Inferior parietal cortex (tissue), 1 donor: ENCODE measurements around the gene GABPB1.

Experiments
- DNase-seq: peaks from one replicate; pipeline ENCODE4 v3.0.0-alpha.2; 2016; ENCODE audit errors: extremely low spot score

GABPB1 gene

DNA sequence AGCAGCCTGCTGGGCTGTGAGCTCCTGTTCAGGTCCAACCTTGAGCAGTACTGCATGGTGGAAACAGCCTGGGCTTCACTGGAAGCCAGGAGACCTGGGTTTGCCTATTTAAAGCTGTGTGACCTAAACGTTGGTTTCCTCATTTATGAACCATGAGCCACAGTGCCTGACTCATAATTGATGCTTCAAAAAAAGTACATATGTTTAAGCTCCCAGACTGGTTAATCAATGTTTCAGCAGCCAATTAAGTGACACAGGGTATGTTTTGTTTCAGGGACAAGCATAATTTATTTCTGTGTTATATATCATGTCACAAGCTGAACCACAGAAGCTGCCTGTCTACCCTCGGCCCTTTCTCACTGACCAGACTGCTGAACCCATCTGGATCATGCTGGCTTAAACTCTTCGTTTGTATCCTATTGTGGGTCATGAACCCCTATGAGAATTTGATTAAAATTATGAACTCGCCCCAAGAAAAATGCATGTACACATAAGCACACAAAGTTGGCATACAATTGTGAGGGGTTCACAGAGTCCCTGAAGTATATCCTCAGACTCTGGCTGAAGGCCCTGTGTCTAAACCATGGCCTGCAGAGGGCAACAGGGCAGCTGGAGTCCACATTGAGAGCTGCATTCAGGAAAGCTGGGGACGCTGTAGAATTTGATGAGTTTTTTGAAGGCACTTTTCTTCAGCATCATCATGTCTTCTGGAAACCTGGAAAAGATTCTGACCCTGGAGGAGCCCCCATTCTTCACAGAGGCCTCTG lies 113.1 kb downstream of the GABPB1 start:
- DNase-seq, result no peak

DNA sequence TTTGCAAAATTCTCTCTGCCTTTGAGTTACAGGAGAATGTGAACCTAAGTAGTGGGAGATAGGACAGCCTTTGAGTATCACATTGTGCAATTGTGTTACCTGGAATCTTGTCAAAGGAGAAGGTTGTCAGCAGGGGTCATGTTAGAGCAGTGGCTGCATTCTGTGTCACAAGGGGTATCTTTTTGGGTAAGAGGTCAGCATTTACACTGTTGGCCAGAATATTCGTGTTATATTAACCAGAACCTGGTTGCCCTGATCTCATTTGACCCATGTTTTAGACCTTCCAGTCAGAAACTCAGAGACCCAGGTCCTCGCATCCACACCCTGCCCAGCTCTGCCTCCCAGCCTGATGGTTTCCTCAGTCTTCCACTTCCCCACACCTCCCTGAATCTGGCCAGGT lies 116.7 kb downstream of the GABPB1 start:
- DNase-seq, result no peak

DNA sequence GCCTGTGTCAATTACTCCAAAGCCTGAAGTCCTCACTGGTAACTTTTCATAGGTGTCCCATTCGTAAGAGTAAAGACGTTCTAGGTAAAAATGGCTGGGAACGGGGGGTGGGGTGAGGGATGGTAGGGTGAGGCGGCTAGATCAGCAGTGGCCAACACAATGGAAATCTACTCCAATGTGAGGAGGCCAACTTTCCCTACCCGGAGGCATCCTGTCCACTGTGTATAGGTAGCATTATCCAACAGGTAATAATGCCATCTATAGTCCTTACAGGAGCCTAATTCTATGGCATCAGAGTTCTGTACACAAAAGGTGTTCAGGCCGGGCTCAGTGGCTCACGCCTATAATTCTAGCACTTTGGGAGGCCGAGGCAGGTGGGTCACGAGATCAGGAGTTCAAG lies 118.6 kb downstream of the GABPB1 start:
- DNase-seq, result no peak

DNA sequence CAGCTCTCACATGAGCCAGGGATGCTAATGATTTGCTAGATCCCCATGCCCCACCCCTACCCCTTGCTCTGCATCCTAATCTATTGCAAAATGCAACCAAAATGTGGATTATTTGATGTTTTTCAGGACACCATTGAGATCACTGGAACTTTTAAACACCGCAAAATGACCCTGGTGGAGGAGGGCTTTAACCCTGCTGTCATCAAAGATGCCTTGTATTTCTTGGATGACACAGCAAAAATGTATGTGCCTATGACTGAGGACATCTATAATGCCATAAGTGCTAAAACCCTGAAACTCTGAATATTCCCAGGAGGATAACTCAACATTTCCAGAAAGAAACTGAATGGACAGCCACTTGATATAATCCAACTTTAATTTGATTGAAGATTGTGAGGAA lies 119.2 kb downstream of the GABPB1 start:
- DNase-seq, result no peak

DNA sequence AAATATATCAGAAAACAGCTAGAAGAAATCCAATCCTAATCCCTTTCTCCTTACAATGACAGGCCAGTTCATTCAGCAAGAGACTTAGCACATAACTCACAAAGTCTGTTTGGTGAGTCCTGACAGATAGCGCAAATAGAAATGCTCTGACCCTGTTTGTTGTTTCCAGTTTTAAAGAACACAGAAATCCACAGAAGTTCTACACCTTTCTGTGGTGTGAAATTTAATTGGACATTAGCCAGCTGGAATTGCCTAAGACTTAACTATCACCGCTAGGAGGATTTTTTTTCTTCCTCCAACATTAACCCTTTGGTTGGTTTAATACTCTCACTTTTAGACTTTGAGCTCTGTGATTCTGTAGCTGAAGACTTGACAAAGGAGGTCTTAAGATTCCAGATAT lies 120.2 kb downstream of the GABPB1 start:
- DNase-seq, result no peak

DNA sequence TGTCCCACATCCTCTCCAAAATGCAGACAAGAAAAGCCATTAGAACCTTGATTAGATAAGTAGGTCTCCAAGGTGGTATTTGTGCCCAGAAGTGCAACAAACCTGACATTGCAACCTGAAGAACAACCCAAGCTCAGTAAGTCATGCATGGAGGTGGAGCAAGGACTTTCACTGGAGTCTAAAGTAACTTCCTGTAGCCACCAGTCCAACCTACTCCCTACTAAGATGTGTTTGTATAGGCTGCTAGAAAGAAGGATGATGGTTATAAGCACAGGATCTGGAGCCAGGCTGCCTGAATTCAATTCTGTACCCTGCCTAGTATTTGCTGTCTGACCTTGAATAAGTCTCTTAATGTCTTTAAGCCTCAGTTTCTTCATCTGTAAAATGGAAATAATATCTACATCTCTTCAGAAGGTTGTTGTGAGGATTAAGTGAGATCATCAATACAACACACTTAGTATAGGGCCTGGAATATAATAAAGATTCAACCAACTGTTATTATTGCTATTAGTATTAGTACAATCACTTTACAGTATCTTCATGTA lies 121.7 kb downstream of the GABPB1 start:
- no peak for DNase-seq

DNA sequence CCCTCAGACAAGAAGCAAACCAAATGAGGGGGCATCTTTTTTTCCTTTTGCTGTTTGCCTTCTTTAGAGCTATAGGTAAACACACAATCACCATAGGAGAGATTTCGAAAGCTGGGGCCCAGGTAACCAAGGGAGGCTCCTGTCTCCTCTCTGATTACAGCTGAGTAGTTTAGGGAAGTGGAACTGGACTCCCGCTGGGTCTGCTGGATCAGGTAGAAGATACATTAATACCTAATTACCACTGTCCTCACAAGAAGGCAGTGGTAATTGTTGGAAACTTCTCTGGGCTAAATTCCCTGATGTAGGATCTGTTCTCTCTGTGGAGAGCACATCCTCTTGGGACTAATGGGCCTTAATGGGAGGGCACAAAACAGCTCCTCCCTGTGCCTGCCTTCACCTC lies 122.2 kb downstream of the GABPB1 start:
- no peak for DNase-seq

DNA sequence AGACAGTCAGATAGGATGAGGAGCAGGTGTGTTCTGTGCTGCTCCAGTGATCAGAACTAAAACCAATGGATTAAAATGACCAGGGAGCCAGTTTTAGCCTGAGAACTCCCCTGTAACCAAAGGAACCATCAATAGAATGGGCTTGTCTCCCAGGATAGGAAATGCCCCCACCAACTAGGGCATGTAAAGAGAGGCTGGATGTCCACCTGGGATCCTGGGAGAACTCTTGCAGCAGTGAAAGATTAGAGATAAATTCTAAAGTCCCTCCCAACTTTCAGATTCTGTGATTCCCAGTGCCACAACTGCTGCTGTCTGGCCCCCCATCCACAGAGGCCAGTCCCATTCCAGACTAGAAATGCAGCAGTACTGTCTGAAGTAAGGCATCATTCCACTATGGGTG lies 123.2 kb downstream of the GABPB1 start:
- no peak for DNase-seq

DNA sequence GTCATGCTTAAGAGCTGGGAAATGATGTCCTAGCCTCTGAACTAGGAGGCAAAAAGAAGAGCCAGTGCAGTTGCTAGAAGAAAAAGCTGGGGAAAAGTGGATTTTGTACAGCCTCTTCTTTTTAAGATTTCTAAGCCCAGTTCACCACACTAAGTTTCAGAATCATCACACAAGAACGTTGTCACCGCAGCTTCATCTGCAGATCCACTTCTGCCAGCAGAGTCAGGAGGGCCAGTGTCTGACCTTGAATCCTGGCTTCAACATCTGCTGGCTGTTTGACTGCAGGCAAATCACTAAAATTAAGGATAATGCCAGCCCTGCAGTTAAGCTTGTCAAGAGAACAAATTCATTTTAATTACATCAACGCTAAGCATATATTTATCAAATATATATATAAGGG lies 125.7 kb downstream of the GABPB1 start:
- no peak for DNase-seq

DNA sequence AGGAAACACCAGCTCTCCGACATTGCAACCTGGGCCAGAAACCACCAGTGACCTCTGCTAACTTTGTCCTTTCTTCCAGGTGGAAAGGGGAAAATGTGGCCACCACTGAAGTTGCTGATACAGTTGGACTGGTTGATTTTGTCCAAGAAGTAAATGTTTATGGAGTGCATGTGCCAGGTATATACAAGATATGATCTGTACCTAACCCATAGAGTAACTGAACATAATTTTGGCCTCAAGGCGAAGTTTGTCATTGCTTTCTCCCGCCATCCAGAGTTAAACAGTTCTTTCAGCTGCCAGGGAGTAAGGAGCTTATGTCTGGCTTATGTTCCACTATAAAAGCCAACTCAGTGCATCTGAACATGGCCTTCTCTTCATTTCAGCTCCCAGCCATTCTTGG lies 126.1 kb downstream of the GABPB1 start:
- DNase-seq, result no peak

DNA sequence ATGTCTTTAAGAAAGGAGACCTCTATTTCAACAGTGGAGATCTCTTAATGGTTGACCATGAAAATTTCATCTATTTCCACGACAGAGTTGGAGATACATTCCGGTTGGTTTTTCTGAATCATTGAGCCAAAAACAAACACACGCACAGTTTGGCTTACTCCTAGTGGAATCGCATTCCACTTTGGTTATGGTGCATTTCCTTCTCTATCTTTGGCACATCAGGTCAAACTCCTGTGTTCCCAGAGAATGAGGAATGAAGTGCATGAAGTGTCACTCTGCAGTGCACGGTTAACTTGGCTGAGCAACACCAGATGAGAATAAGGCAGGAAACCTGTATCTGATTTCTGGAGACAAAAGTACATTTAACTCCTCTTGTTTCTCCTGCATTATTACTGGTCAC lies 127.9 kb downstream of the GABPB1 start:
- no peak for DNase-seq

DNA sequence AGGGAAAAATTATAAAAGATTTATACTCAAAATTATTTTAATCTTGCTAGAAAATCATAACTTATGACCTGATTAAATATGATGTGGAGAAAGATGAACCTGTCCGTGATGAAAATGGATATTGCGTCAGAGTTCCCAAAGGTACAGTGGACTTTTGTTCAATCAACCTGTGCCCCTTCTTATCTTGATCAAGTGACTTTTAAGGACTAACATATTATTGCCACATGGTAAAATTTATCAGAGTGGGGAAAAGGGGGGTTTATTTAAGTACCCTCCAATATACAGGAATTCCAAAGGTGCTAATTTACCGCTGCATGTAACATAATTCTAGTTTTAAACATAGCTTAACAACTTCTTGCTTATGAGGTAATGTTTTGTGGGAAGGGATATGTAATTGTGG lies 129.1 kb downstream of the GABPB1 start:
- no peak for DNase-seq
